ENCODE data around the gene FCN1.

DNA sequence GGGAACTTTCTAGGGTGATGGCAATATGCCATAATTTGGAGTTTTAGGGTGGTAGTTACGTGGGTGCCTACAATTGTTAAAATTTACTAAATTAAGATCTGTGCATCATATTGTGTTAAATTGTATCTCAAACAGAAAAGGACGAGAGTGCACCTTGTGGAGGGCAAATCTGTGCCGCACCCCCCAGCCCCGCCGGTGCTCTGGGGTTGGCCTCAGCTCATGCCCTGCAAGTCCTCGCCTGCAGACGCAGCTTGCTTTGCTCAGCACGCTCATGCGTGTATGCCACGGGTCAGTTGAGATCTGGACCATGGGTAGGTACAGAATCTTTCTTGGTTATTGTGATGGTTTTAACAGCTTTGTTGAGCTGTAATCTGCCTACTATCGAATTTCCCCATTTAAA, 33.7 kb upstream of the FCN1 start:
- TF ChIP-seq, protein P1, sequence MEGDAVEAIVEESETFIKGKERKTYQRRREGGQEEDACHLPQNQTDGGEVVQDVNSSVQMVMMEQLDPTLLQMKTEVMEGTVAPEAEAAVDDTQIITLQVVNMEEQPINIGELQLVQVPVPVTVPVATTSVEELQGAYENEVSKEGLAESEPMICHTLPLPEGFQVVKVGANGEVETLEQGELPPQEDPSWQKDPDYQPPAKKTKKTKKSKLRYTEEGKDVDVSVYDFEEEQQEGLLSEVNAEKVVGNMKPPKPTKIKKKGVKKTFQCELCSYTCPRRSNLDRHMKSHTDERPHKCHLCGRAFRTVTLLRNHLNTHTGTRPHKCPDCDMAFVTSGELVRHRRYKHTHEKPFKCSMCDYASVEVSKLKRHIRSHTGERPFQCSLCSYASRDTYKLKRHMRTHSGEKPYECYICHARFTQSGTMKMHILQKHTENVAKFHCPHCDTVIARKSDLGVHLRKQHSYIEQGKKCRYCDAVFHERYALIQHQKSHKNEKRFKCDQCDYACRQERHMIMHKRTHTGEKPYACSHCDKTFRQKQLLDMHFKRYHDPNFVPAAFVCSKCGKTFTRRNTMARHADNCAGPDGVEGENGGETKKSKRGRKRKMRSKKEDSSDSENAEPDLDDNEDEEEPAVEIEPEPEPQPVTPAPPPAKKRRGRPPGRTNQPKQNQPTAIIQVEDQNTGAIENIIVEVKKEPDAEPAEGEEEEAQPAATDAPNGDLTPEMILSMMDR (IDR thresholded peaks at IDR 0.05), result no peak
- no peak for TF ChIP-seq POLR2A (IDR thresholded peaks at IDR 0.05)

All from testis (tissue), 2 donors.